ENCODE measurements around the gene TBXA2R.

DNA sequence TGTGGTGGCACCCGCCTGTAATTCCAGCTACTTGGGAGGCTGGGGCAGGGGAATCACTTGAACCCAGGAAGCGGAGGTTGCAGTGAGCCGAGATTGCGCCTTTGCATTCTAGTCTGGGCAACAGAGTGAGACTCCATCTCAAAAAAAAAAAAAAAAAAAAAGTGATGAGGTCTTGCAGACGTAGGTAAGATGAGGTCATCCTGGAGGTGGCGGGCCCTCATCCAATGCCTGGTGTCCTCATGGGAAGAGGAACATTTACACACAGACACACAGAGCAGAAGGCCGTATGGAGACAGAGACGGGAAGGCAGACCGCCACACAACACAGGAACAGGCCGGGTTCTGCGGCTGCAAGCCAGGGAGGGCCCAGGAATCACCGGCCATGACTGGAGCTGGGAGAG, 15.5 kb upstream of the TBXA2R start:
- TF ChIP-seq, protein P1, sequence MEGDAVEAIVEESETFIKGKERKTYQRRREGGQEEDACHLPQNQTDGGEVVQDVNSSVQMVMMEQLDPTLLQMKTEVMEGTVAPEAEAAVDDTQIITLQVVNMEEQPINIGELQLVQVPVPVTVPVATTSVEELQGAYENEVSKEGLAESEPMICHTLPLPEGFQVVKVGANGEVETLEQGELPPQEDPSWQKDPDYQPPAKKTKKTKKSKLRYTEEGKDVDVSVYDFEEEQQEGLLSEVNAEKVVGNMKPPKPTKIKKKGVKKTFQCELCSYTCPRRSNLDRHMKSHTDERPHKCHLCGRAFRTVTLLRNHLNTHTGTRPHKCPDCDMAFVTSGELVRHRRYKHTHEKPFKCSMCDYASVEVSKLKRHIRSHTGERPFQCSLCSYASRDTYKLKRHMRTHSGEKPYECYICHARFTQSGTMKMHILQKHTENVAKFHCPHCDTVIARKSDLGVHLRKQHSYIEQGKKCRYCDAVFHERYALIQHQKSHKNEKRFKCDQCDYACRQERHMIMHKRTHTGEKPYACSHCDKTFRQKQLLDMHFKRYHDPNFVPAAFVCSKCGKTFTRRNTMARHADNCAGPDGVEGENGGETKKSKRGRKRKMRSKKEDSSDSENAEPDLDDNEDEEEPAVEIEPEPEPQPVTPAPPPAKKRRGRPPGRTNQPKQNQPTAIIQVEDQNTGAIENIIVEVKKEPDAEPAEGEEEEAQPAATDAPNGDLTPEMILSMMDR (IDR thresholded peaks at IDR 0.05), result no peak
- TF ChIP-seq ZFX (IDR thresholded peaks at IDR 0.05; ENCODE audit: borderline replicate concordance), result no peak

Data from 22Rv1 (cell line).